ENCODE results near the gene KRTAP9-2. TPM values are rescaled to one million over a fixed set of nuclear protein-coding genes. Genes with fewer than 3 reads are reported as not detected.

The KRTAP9-2 gene
- total RNA-seq, 1 experiment from 2014 or later: not detected

GRCh38 chr17:41211845-41212466 is 14.5 kb upstream of the KRTAP9-2 start:
- intact Hi-C loops (cut with micrococcal nuclease): no loop called here
- Histone ChIP-seq H3K27ac (ENCODE audit: low read depth, low read length) (no peak overlapping the region), H3K4me3 (replicated peaks in 1 of 2; ENCODE audit: low read depth in 1 of 2, low read length in 2 of 2) (no peak overlapping the region), H3K9me3 (ENCODE audit: control insufficient read depth in 1 of 2, insufficient read depth in 1 of 2, low read depth in 1 of 2, low read length in 2 of 2) (no peaks in the 10 kb centered on the region; a peak in 1 of 4 replicates), H3K4me1 (ENCODE audit: control insufficient read depth in 1 of 2, insufficient read depth in 2 of 2, low read length in 2 of 2) (peaks cover 6 to 15% of the 10 kb centered on the region in 2 experiments), H3K79me2 (ENCODE audit: insufficient read depth, low read length) (no peaks in the 10 kb centered on the region), H2AFZ (ENCODE audit: low read depth, low read length, poor library complexity, severe bottlenecking) (peak overlapping the region; percentile 75), H3K9ac (ENCODE audit: low read length) (no peak overlapping the region), H3K27me3 (ENCODE audit: insufficient read depth, low read length) (no peaks in the 10 kb centered on the region), H3K4me2 (ENCODE audit: low read length) (peak overlapping the region; percentile 44), H3K9me2 (ENCODE audit: insufficient read depth) (no peaks in the 10 kb centered on the region), H4K20me1 (ENCODE audit: insufficient read depth) (no peaks in the 10 kb centered on the region), H3K36me3 (ENCODE audit: control insufficient read depth in 1 of 2, insufficient read depth in 2 of 2, low read length in 2 of 2) (no peaks in the 10 kb centered on the region)
- CTCF ChIA-PET: no interaction called here
- TF ChIP-seq SP1 (IDR thresholded peaks at IDR 0.05; ENCODE audit: low read depth) (peak; percentile 36), FOSL1 (IDR thresholded peaks at IDR 0.05; ENCODE audit: low read depth) (peak; percentile 73; the same call in 1 of the 2 replicates), ELF1 (IDR thresholded peaks at IDR 0.05; ENCODE audit: borderline replicate concordance, low read depth) (no peak), JUND (IDR thresholded peaks at IDR 0.05) (peak; percentile 67)
- RAD21 ChIA-PET (ENCODE audit: low non-redundant PET in 1 of 2, low total read pairs in 2 of 2, uncharacterized antibody in 2 of 2, unreplicated experiment in 2 of 2): no interaction called here
- no TSS peak for BruUV-seq (replicated peaks)
- POLR2A ChIA-PET: no interaction called here
- DNase-seq (ENCODE audit: low read depth, low spot score): peak; percentile 24
- ATAC-seq: peak; percentile 40; the same call in 1 of the 2 replicates

DNA sequence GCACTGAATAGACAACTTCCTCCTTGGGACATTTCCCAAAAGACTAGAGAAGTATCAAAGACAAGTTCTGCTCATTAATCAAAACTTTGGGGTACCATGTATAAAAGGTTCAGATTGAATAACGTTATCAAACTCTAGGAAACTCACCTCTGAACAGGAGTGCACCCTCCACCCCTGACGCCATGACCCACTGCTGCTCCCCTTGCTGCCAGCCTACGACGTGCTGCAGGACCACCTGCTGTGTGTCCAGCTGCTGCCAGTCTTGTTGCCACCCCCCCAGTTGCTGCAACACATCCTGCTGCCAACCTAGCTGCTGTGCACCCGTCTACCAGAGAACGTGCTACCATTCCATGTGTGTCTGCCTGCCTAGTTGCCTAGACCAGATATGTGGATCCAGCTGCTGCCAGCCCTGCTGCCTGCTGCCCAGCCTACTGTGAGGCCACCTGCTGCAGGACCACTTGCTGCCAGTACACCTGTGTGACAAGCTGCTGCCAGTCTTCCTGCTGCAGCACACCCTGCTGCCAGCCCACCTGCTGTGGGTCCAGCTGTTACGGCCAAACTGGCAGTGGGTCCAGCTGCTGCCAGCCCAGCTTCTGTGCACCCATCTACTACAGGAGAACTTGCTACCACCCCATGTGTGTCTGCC is 13.8 kb upstream of the KRTAP9-2 start:
- RAD21 ChIA-PET (ENCODE audit: low non-redundant PET in 1 of 2, low total read pairs in 2 of 2, uncharacterized antibody in 2 of 2, unreplicated experiment in 2 of 2): interaction anchor here in 1 of 2 experiments (0.7 kb wide), 1 partner anchor 317 kb away, joined by 3 read pairs; no protein-coding TSS in a partner anchor
- Histone ChIP-seq H4K20me1 (ENCODE audit: insufficient read depth) (no peaks in the 10 kb centered on the region), H3K4me3 (replicated peaks in 1 of 2; ENCODE audit: low read depth in 1 of 2, low read length in 2 of 2) (no peak overlapping the region), H3K27me3 (ENCODE audit: insufficient read depth, low read length) (no peaks in the 10 kb centered on the region), H3K4me2 (ENCODE audit: low read length) (peak overlapping the region; percentile 44), H2AFZ (ENCODE audit: low read depth, low read length, poor library complexity, severe bottlenecking) (peak overlapping the region; percentile 75), H3K36me3 (ENCODE audit: control insufficient read depth in 1 of 2, insufficient read depth in 2 of 2, low read length in 2 of 2) (no peaks in the 10 kb centered on the region), H3K27ac (ENCODE audit: low read depth, low read length) (peak overlapping the region; percentile 15; the same call in 1 of the 2 replicates), H3K9me2 (ENCODE audit: insufficient read depth) (no peaks in the 10 kb centered on the region), H3K9ac (ENCODE audit: low read length) (no peak overlapping the region), H3K4me1 (ENCODE audit: control insufficient read depth in 1 of 2, insufficient read depth in 2 of 2, low read length in 2 of 2) (peaks cover 6 to 15% of the 10 kb centered on the region in 2 experiments), H3K9me3 (ENCODE audit: control insufficient read depth in 1 of 2, insufficient read depth in 1 of 2, low read depth in 1 of 2, low read length in 2 of 2) (no peaks in the 10 kb centered on the region), H3K79me2 (ENCODE audit: insufficient read depth, low read length) (no peaks in the 10 kb centered on the region)
- CTCF ChIA-PET: no interaction called here
- intact Hi-C loops (cut with micrococcal nuclease): no loop called here
- DNase-seq (ENCODE audit: low read depth, low spot score) (no peak), ATAC-seq (0 out of 2 replicates have a peak, but pooled peaks have one; percentile 34)
- POLR2A ChIA-PET: no interaction called here
- no TSS peak for BruUV-seq (replicated peaks)
- TF ChIP-seq FOSL1 (IDR thresholded peaks at IDR 0.05; ENCODE audit: low read depth): no peak
- TF ChIP-seq EGR1 (IDR thresholded peaks at IDR 0.05; ENCODE audit: low read depth): no peak
- TF ChIP-seq RAD21 (IDR thresholded peaks at IDR 0.05; ENCODE audit: low read depth): no peak
- TF ChIP-seq, protein P1, sequence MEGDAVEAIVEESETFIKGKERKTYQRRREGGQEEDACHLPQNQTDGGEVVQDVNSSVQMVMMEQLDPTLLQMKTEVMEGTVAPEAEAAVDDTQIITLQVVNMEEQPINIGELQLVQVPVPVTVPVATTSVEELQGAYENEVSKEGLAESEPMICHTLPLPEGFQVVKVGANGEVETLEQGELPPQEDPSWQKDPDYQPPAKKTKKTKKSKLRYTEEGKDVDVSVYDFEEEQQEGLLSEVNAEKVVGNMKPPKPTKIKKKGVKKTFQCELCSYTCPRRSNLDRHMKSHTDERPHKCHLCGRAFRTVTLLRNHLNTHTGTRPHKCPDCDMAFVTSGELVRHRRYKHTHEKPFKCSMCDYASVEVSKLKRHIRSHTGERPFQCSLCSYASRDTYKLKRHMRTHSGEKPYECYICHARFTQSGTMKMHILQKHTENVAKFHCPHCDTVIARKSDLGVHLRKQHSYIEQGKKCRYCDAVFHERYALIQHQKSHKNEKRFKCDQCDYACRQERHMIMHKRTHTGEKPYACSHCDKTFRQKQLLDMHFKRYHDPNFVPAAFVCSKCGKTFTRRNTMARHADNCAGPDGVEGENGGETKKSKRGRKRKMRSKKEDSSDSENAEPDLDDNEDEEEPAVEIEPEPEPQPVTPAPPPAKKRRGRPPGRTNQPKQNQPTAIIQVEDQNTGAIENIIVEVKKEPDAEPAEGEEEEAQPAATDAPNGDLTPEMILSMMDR (IDR thresholded peaks at IDR 0.05 in 2 of 3, conservative IDR thresholded peaks at IDR 0.05 in 1 of 3; ENCODE audit: borderline replicate concordance in 1 of 3, insufficient read depth in 1 of 3, low read depth in 2 of 3, low read length in 2 of 3): no peak
- no peak for TF ChIP-seq ELF1 (IDR thresholded peaks at IDR 0.05; ENCODE audit: borderline replicate concordance, low read depth)
- no peak for TF ChIP-seq CBX3 (IDR thresholded peaks at IDR 0.05; ENCODE audit: low read depth)
- no peak for TF ChIP-seq SIN3A (IDR thresholded peaks at IDR 0.05; ENCODE audit: low read depth)
- TF ChIP-seq SRF (IDR thresholded peaks at IDR 0.05; ENCODE audit: low read depth): no peak
- TF ChIP-seq SP1 (IDR thresholded peaks at IDR 0.05; ENCODE audit: low read depth): no peak
- TF ChIP-seq EZH2phosphoT487 (IDR thresholded peaks at IDR 0.05; ENCODE audit: borderline replicate concordance): no peak
- TF ChIP-seq POLR2A (IDR thresholded peaks at IDR 0.05; ENCODE audit: borderline replicate concordance, extremely low read depth, insufficient read depth, insufficient read length): no peak
- TF ChIP-seq, protein P2, sequence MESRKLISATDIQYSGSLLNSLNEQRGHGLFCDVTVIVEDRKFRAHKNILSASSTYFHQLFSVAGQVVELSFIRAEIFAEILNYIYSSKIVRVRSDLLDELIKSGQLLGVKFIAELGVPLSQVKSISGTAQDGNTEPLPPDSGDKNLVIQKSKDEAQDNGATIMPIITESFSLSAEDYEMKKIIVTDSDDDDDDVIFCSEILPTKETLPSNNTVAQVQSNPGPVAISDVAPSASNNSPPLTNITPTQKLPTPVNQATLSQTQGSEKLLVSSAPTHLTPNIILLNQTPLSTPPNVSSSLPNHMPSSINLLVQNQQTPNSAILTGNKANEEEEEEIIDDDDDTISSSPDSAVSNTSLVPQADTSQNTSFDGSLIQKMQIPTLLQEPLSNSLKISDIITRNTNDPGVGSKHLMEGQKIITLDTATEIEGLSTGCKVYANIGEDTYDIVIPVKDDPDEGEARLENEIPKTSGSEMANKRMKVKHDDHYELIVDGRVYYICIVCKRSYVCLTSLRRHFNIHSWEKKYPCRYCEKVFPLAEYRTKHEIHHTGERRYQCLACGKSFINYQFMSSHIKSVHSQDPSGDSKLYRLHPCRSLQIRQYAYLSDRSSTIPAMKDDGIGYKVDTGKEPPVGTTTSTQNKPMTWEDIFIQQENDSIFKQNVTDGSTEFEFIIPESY (IDR thresholded peaks at IDR 0.05; ENCODE audit: extremely low read depth, insufficient replicate concordance, low read length): no peak

Measured in HCT116 (cell line).